Mononuclear cell (primary cell): ENCODE results near the gene PCP4. TPM values are rescaled to one million over a fixed set of nuclear protein-coding genes. Genes with fewer than 3 reads are reported as not detected.
"Not testable (repeated sequence)": the region's sequence is repeated elsewhere in the genome, so short reads cannot be mapped to it uniquely, and the experiment has no call there.

Experiments used
- H3K27me3 ChIP-seq: 2 replicates; pipeline ENCODE4 v1.6.0; 2011; ENCODE audit warnings: low read length, control low read depth; ENCODE audit not compliant: insufficient read depth
- H3K4me1 ChIP-seq: 2 replicates; pipeline ENCODE4 v1.5.1; 2011; ENCODE audit warnings: mild to moderate bottlenecking, low read length, control low read depth; ENCODE audit not compliant: insufficient read depth
- H3K4me3 ChIP-seq: 2 replicates; pipeline ENCODE4 v1.5.1; 2011; ENCODE audit warnings: mild to moderate bottlenecking, low read length, moderate library complexity
- H3K9me3 ChIP-seq: 2 replicates; pipeline ENCODE4 v1.5.1; 2011; ENCODE audit warnings: low read depth, mild to moderate bottlenecking, control low read depth, low read length
- total RNA-seq: library from RNA; depleted of rRNA; stranded (reverse); fragments of >200 nt; gene quantifications from one replicate; pipeline ENCODE4 v1.2.3, GENCODE V29; 2012

The PCP4 gene
- total RNA-seq, 1 donor: not detected

GRCh38 chr21:39885119-39885848 is 18.0 kb downstream of the PCP4 start:
- Histone ChIP-seq H3K4me3 (no peak overlapping the region), H3K27me3 (no peaks in the 10 kb centered on the region), H3K9me3 (no peaks in the 10 kb centered on the region), H3K4me1 (no peaks in the 10 kb centered on the region)

GRCh38 chr21:39888848-39889247 is 21.6 kb downstream of the PCP4 start:
- no peaks in the 10 kb centered on the region for H3K9me3 ChIP-seq
- no peaks in the 10 kb centered on the region for H3K4me1 ChIP-seq
- H3K4me3 ChIP-seq: no peak overlapping the region
- H3K27me3 ChIP-seq: no peaks in the 10 kb centered on the region

- Histone ChIP-seq H3K27me3 (no peaks in the 10 kb centered on the region), H3K9me3 (no peaks in the 10 kb centered on the region), H3K4me1 (no peaks in the 10 kb centered on the region), H3K4me3 (no peak overlapping the region)
These were observed 23.9 kb downstream of the PCP4 start for GRCh38 chr21:39891111-39891510.

GRCh38 chr21:39891863-39892262 is 24.6 kb downstream of the PCP4 start:
- H3K4me3 ChIP-seq, H3K9me3 ChIP-seq, H3K27me3 ChIP-seq: not testable (repeated sequence)

GRCh38 chr21:39900491-39900890 is 33.3 kb downstream of the PCP4 start:
- Histone ChIP-seq H3K4me1 (no peaks in the 10 kb centered on the region), H3K9me3 (no peaks in the 10 kb centered on the region), H3K27me3 (no peaks in the 10 kb centered on the region), H3K4me3 (no peak overlapping the region)

More at GRCh38 chr21:39891863-39892262, 24.6 kb downstream of the PCP4 start:
- H3K4me1 ChIP-seq: not testable (repeated sequence)

GRCh38 chr21:39900911-39901310 is 33.7 kb downstream of the PCP4 start:
- H3K27me3 ChIP-seq: no peaks in the 10 kb centered on the region
- H3K4me3 ChIP-seq: no peak overlapping the region
- H3K4me1 ChIP-seq: no peaks in the 10 kb centered on the region
- no peaks in the 10 kb centered on the region for H3K9me3 ChIP-seq

GRCh38 chr21:39902986-39903385 is 35.7 kb downstream of the PCP4 start:
- H3K27me3 ChIP-seq: no peaks in the 10 kb centered on the region
- no peak overlapping the region for H3K4me3 ChIP-seq
- H3K9me3 ChIP-seq: no peaks in the 10 kb centered on the region
- no peaks in the 10 kb centered on the region for H3K4me1 ChIP-seq

GRCh38 chr21:39904457-39904856 is 37.2 kb downstream of the PCP4 start:
- Histone ChIP-seq H3K9me3 (no peaks in the 10 kb centered on the region), H3K27me3 (no peaks in the 10 kb centered on the region), H3K4me1 (no peaks in the 10 kb centered on the region), H3K4me3 (no peak overlapping the region)

GRCh38 chr21:39908265-39908923 is 41.2 kb downstream of the PCP4 start:
- H3K4me3 ChIP-seq: no peak overlapping the region
- no peaks in the 10 kb centered on the region for H3K9me3 ChIP-seq
- H3K27me3 ChIP-seq: no peaks in the 10 kb centered on the region
- H3K4me1 ChIP-seq: no peaks in the 10 kb centered on the region

GRCh38 chr21:39911286-39912199 is 44.3 kb downstream of the PCP4 start:
- no peaks in the 10 kb centered on the region for H3K9me3 ChIP-seq
- H3K27me3 ChIP-seq: no peaks in the 10 kb centered on the region
- no peak overlapping the region for H3K4me3 ChIP-seq
- H3K4me1 ChIP-seq: no peaks in the 10 kb centered on the region

GRCh38 chr21:39913706-39914305 is 46.6 kb downstream of the PCP4 start:
- no peak overlapping the region for H3K4me3 ChIP-seq
- H3K9me3 ChIP-seq: no peaks in the 10 kb centered on the region
- H3K4me1 ChIP-seq: no peaks in the 10 kb centered on the region
- no peaks in the 10 kb centered on the region for H3K27me3 ChIP-seq

GRCh38 chr21:39915881-39916280 is 48.6 kb downstream of the PCP4 start:
- Histone ChIP-seq H3K9me3 (no peaks in the 10 kb centered on the region), H3K27me3 (no peaks in the 10 kb centered on the region), H3K4me3 (no peak overlapping the region), H3K4me1 (no peaks in the 10 kb centered on the region)

- no peaks in the 10 kb centered on the region for H3K9me3 ChIP-seq
- no peaks in the 10 kb centered on the region for H3K27me3 ChIP-seq
- H3K4me1 ChIP-seq: no peaks in the 10 kb centered on the region
- H3K4me3 ChIP-seq: no peak overlapping the region
These were observed 51.3 kb downstream of the PCP4 start for GRCh38 chr21:39918558-39918957.

- Histone ChIP-seq H3K9me3 (no peaks in the 10 kb centered on the region), H3K4me3 (no peak overlapping the region), H3K27me3 (no peaks in the 10 kb centered on the region), H3K4me1 (no peaks in the 10 kb centered on the region)
These were observed 56.2 kb downstream of the PCP4 start for GRCh38 chr21:39923476-39923875.
